ENCODE data around the gene FTO. TPM values are rescaled to one million over a fixed set of nuclear protein-coding genes. Genes with fewer than 3 reads are reported as not detected.

The FTO gene
- total RNA-seq, 2 donors from 2014 or later, result 72.7 to 73.6 TPM

DNA sequence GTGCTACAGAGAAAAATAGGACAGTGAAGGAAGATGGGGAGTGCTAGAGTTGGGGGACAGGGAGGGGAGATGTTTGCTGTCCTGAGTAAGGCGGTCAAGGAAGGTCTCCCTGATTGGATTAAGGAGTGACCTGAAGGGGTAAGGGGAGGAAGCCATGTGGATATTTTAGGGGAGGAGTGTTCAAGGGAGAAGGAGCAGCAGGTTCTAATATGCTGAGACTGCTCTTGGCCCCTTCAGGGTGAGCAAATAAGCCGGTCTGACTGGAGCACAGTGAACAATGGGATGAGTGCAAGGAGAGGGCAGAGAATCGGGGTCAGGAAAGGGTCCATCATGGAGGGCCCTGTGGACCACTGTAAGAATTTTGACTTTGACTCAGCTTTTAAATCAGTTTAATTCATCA, 393.8 kb downstream of the FTO start:
- H3K27me3 ChIP-seq (replicated peaks; ENCODE audit: insufficient read depth), result no peaks in the 10 kb centered on the region
- TF ChIP-seq POLR2AphosphoS5 (IDR thresholded peaks at IDR 0.05), result no peak
- no peak for TF ChIP-seq POLR2A (IDR thresholded peaks at IDR 0.05)
- TF ChIP-seq, protein P1, sequence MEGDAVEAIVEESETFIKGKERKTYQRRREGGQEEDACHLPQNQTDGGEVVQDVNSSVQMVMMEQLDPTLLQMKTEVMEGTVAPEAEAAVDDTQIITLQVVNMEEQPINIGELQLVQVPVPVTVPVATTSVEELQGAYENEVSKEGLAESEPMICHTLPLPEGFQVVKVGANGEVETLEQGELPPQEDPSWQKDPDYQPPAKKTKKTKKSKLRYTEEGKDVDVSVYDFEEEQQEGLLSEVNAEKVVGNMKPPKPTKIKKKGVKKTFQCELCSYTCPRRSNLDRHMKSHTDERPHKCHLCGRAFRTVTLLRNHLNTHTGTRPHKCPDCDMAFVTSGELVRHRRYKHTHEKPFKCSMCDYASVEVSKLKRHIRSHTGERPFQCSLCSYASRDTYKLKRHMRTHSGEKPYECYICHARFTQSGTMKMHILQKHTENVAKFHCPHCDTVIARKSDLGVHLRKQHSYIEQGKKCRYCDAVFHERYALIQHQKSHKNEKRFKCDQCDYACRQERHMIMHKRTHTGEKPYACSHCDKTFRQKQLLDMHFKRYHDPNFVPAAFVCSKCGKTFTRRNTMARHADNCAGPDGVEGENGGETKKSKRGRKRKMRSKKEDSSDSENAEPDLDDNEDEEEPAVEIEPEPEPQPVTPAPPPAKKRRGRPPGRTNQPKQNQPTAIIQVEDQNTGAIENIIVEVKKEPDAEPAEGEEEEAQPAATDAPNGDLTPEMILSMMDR (IDR thresholded peaks at IDR 0.05), result no peak
- 54% methylated on average over 3 of the region's 3 CpGs for WGBS
- H3K9me3 ChIP-seq, result no peaks in the 10 kb centered on the region
- no peak overlapping the region for H3K27ac ChIP-seq
- no peaks in the 10 kb centered on the region for H3K4me1 ChIP-seq (replicated peaks)
- H3K36me3 ChIP-seq, result no peaks in the 10 kb centered on the region
- intact Hi-C loops (cut with DNase I), result no loop called here
- DNase-seq (ENCODE audit: low spot score), result no peak
- H3K4me3 ChIP-seq, result no peak overlapping the region

DNA sequence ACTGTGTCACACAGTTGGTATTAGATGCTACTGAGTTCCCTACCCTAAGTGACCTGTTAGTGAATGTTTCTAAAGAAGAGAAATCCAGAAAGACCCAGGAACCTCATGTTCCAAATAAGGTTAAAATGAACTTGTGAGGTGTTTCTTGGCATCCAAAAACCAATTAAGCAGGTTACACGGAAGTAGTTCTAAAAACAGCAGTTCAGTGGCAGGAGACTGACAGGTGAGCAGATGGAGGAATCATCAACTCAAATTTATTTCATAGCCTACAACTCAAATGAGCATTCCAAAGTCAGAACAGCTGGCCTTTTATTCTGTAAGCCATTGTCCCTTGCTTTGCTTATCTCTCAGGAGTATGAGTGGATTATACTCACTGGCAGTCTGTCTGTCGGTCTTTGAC, 394.3 kb downstream of the FTO start:
- no peaks in the 10 kb centered on the region for H3K36me3 ChIP-seq
- no peaks in the 10 kb centered on the region for H3K27me3 ChIP-seq (replicated peaks; ENCODE audit: insufficient read depth)
- H3K27ac ChIP-seq, result no peak overlapping the region
- TF ChIP-seq, protein P1 (IDR thresholded peaks at IDR 0.05), result no peak
- TF ChIP-seq POLR2AphosphoS5 (IDR thresholded peaks at IDR 0.05) (no peak), POLR2A (IDR thresholded peaks at IDR 0.05) (no peak)
- no peak overlapping the region for H3K4me3 ChIP-seq
- DNase-seq (ENCODE audit: low spot score), result no peak
- H3K9me3 ChIP-seq, result no peaks in the 10 kb centered on the region
- H3K4me1 ChIP-seq (replicated peaks), result no peaks in the 10 kb centered on the region
- intact Hi-C loops (cut with DNase I), result no loop called here
- 58% methylated on average over 2 of the region's 2 CpGs for WGBS

DNA sequence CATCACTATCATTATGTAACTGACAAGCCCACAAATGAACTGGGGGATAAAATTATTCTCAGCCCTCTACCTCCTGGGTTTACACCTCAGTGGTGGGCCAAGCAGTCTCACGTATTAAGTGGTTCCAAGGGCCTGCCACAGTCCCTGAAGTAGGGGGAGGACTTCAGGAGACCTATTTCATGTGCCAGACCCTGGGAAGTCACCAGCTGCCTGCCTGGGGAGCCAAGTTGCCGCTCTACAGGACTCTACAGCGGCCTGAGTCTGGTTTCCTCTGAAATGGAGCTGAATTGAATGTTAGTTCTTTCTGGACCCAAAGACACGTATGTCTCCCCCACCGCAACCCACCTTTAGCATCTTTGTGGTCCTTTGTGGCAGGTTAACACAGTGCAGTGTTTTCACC, 395.7 kb downstream of the FTO start:
- Histone ChIP-seq H3K36me3 (no peaks in the 10 kb centered on the region), H3K9me3 (no peaks in the 10 kb centered on the region), H3K27ac (no peak overlapping the region), H3K4me1 (replicated peaks) (no peaks in the 10 kb centered on the region), H3K27me3 (replicated peaks; ENCODE audit: insufficient read depth) (no peaks in the 10 kb centered on the region), H3K4me3 (no peak overlapping the region)
- intact Hi-C loops (cut with DNase I), result no loop called here
- 79% methylated on average over 5 of the region's 5 CpGs for WGBS
- TF ChIP-seq POLR2A (IDR thresholded peaks at IDR 0.05) (no peak), POLR2AphosphoS5 (IDR thresholded peaks at IDR 0.05) (no peak)
- TF ChIP-seq, protein P1 (IDR thresholded peaks at IDR 0.05), result no peak
- no peak for DNase-seq (ENCODE audit: low spot score)

DNA sequence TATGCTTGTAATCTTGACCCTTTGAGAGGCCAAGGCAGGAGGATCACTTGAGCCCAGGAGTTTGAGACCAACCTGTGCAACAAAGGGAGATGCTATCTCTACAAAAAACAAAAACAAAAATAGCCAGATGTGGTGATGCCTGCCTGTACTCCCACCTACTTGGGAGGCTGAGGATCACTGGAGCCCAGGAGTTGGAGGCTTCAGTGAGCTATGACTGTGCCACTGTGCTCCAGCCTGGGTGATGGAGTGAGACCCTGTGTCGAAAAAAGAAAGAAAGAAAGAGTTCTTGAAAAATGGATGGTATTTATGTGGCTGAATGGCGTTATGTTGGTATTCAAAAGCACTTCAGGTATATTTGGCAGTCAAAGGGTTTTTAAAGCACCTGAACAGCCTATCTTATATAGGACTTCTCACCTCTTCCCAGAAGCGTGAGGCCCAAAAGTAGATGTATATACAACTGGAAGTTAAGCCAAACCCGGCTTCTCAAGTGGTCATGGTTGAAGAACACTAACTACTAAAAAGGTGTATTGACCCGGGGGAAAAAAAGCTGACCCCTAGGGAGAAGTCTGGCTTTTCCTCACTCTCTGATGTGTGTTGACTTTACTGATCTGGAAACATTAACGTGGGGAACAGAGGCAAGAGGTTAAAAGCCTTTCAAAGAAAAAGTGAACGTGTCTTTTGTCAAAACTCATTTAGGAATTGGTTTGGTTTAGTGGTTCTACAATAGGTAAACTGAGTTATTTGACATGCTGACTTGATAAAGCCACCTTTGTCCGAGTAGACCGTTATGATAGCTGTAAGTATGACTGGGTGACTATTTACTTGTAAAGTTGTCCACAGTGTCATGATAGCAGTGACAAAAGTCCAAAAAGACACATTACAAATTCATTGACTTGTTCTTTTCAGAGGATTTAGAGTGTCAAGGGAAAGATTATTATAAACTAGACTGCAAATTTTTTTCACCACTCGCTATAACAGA, 399.2 kb downstream of the FTO start:
- H3K4me3 ChIP-seq, result no peak overlapping the region
- H3K27me3 ChIP-seq (replicated peaks; ENCODE audit: insufficient read depth), result no peaks in the 10 kb centered on the region
- TF ChIP-seq POLR2A (IDR thresholded peaks at IDR 0.05), result no peak
- no peak for TF ChIP-seq POLR2AphosphoS5 (IDR thresholded peaks at IDR 0.05)
- TF ChIP-seq, protein P1 (IDR thresholded peaks at IDR 0.05), result no peak
- H3K4me1 ChIP-seq (replicated peaks), result no peaks in the 10 kb centered on the region
- H3K36me3 ChIP-seq, result no peaks in the 10 kb centered on the region
- intact Hi-C loops (cut with DNase I), result no loop called here
- 85% methylated on average over 10 of the region's 10 CpGs for WGBS
- no peak for DNase-seq (ENCODE audit: low spot score)
- no peaks in the 10 kb centered on the region for H3K9me3 ChIP-seq
- no peak overlapping the region for H3K27ac ChIP-seq

DNA sequence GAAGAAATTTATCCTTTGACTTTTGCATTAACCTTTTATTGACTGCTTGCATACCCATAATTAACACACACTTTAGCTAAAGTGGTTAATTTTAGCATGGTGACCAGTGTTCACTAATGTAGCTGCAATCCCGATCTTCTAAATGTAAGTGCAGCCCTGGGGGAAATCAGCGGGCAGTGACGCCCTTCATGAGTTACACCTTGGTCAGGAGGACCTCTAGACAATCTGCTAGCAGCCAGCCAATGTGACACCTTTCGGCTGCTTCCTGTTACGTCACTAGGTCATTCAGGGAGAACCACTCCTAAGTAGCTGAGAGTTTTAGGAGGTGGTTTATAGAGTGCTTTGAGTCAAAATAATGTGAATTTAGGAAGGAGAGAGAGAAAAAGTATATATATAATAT, 402.1 kb downstream of the FTO start:
- intact Hi-C loops (cut with DNase I), result no loop called here
- DNase-seq (ENCODE audit: low spot score), result no peak
- no peaks in the 10 kb centered on the region for H3K27me3 ChIP-seq (replicated peaks; ENCODE audit: insufficient read depth)
- H3K4me1 ChIP-seq (replicated peaks), result no peaks in the 10 kb centered on the region
- H3K36me3 ChIP-seq, result no peaks in the 10 kb centered on the region
- 98% methylated on average over 5 of the region's 5 CpGs for WGBS
- H3K4me3 ChIP-seq, result no peak overlapping the region
- H3K27ac ChIP-seq, result no peak overlapping the region
- TF ChIP-seq POLR2A (IDR thresholded peaks at IDR 0.05), result no peak
- TF ChIP-seq, protein P1 (IDR thresholded peaks at IDR 0.05), result no peak
- TF ChIP-seq POLR2AphosphoS5 (IDR thresholded peaks at IDR 0.05), result no peak
- H3K9me3 ChIP-seq, result no peaks in the 10 kb centered on the region

All from prostate gland (tissue), 2 donors.